GM18498 (cell line): ENCODE measurements around the gene PKNOX2.
"Not testable (repeated sequence)": the region's sequence is repeated elsewhere in the genome, so short reads cannot be mapped to it uniquely, and the experiment has no call there.

ENCODE experiments used
- ATAC-seq: cut with Tn5 transposase; IDR thresholded peaks from one replicate; pipeline ENCODE4 v1.9.1; 2021; ENCODE audit warnings: mild to moderate bottlenecking, moderate library complexity; ENCODE audit not compliant: unreplicated experiment

PKNOX2 gene

GRCh38 chr11:125201525-125202141 lies 37.1 kb downstream of the PKNOX2 start:
- no peak for ATAC-seq

- ATAC-seq: no peak
Observed at GRCh38 chr11:125202362-125202880, 37.9 kb downstream of the PKNOX2 start.

DNA sequence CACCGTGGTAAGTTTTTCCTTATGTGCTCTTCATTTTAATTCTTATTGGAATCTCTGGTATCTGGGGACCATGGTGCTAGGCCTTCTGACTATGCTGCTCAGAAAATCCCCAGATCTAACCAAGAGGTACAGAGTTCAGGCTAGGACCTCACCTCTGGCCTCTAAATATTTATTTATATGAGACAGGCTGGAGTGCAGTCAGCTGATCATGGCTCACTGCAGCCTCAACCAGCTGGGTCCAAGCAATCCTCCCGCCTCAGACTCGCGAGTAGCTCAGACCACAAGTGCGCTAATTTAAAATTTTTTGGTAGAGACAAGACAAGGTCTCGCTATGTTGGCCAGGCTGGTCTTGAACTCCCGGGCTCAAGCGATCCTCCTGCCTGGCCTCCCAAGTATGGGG lies 38.4 kb downstream of the PKNOX2 start:
- ATAC-seq: no peak

DNA sequence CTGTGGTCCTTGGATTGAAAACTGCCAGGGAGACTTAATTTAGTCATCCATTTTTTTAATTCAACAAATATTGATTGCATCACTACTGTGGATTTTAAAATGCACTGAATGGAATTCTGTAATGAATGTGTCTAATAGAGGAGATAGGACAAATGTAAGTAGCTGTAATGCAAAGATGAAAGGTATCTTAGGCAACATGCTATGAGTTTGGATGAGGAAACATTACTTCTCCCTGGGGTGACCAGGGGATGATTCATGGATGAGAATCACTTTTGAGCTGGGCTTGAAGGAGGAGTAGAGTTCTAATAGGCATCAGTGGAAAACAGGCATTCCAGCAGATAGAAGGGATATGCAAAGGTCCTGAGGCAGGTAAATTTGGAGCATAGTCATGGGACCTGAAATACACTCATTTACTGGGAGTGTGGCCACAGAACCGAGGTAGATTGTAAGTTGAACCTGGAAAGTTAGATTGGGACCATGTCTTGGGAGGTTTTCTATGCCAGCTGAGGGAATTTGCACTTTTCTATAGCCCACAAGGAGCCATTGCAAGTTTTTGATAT lies 43.4 kb downstream of the PKNOX2 start:
- ATAC-seq: no peak

- ATAC-seq: no peak
Observed at GRCh38 chr11:125210066-125210465, 45.5 kb downstream of the PKNOX2 start.

DNA sequence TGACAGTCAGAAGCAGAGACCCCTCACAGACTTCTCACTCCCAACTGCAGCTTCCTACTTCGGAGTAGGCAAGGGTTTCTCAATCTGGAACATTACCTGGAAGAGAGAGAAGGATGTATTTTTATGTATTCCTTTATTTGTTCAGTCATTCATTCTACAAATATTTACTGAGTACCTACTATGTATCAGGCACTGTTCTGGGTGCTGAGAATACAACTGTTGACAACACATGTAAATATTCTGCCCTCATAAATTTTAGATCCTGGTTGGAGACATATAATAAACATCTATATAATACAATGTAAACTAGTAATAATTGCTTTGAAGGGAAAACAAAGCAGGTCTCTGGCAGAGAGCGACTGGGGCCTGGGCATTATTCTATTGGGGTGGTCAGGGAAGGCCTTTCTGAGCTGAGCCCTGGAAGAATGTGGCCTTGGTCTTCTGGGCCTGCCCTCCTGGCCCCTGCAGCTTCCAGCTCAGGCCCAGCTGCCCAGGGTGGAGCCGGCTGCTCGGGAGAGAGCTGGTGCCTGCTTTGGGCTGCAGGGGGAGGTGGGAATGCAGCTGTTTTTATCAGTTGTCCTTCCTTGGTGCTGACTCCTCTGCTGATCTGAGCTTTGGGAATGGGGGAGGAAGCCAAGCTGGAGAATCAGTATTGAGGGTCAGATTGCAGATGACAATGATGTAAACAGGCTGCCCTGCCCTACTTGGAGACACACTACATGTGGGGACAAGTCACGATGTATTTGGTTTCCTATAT lies 46.8 kb downstream of the PKNOX2 start:
- no peak for ATAC-seq

DNA sequence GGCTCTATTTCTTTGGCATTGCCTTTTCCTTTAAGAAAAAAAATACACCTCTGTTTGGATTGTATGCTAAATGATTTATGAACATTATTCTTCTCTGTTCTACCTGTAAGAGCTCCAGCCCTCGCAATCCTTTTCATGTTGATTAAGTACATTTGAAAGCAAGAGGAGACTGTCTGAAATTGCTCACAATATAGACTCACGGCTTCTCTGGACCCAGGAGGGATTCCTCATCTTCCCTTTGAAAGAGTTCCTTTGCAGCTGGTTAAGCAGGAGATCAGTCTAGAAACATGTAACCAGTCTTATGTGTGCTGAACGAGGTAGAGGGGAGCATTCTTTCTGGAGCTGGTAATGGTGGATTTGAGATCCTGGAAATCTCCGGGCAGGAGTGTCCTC lies 47.4 kb downstream of the PKNOX2 start:
- no peak for ATAC-seq

- ATAC-seq: no peak
Observed at GRCh38 chr11:125214601-125215565, 50.3 kb downstream of the PKNOX2 start.

DNA sequence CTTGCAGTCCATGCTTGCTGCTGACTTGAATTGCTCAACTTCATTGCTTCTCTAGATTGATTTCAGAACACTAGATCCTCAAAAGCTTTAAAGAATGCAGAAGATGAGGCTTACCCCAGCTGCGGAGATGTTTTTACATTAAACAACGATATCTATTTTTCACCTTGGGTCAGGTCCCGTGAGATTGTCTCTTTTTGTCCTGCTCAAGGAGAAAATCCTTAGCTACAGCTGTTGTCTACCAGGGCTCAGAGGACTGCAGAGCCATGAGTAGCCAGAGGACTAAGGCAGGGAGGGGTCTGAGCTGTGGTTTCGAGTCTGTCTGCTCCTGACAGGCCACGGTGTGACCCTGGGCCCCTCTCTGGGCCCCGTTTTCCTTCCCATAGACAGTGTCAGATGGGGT lies 51.4 kb downstream of the PKNOX2 start:
- ATAC-seq: no peak

- no peak for ATAC-seq
Observed at GRCh38 chr11:125218336-125218735, 53.8 kb downstream of the PKNOX2 start.

- no peak for ATAC-seq
Observed at GRCh38 chr11:125221461-125221860, 56.9 kb downstream of the PKNOX2 start.

DNA sequence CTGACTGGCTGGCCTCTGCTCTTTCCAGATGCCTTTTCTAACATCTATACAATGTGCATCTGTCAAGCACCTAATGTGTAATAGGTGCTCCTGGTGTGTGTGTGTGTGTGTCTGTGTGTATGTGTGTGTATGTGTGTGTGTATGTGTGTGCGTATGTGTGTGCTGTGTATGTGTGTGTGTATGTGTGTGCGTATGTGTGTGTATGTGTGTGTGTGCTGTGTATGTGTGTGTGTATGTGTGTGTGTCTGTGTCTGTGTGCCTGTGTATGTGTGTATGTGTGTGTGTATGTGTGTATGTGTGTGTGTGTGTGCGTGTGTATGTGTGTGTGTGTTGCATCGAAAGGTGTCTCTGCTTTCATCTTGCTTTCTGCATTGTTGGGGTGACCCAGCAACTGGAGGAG lies 57.9 kb downstream of the PKNOX2 start:
- no peak for ATAC-seq

GRCh38 chr11:125223161-125223560 lies 58.6 kb downstream of the PKNOX2 start:
- ATAC-seq: not testable (repeated sequence)

DNA sequence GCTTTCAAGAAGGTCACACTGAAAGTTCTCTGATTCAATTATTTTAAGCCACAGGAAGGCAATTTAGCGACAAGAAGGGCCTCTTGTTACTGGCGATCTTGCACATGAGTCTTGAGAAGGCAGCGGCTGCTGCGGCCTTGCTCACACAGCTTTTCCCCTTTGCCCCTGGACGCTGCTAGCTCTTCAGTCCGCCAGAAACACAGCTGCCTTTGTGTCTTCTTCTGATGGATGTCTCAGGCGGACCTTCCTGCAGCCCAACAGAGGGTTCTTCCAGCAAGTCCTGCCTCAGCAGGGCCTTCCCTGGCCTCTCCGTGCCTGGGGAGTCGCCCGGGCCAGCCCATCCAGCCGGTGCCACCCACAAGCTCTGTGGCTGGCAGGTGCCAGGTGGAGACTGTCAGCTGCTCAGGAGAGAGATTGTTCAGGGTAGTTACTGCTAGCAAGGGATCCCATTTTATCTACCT lies 59.4 kb downstream of the PKNOX2 start:
- no peak for ATAC-seq

- ATAC-seq: no peak
Observed at GRCh38 chr11:125224391-125225021, 60.0 kb downstream of the PKNOX2 start.

DNA sequence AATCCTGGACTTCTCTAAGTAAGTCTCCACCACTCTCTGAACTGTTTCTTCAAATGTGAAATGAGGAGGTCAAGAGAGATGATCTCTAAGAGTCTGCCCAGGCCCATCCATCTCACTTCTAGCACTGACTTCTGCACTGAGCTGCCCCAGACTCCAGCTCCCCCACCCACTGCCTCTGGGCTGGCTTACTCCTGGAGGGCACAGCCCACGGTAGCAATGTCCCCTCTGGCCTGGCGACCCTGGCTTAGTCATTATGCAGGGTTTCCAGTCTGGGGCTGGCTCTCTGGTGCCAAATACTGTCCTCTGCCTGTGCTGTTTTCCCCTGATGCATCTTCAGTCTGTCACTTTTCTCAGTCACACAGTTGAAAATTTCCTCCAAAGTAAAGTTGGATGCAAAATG lies 60.9 kb downstream of the PKNOX2 start:
- no peak for ATAC-seq

DNA sequence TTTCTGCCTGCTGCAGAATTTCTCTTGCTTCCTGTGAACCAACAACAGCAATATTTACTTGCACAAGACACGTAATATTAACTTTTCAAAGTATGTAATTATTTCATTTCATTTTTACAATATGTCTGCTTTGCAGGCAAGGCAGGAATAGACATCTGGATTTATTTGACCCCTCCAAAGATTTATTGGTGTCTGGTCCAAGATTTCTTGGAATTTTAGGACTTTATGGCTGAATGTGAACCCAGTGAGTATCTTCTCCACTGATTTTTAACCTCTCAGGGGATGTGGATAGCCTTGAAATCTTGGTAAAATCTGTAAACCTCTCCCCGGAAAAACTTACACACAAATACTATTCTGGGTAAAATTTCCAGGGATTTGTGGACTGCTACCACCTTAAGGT lies 61.5 kb downstream of the PKNOX2 start:
- ATAC-seq: no peak

DNA sequence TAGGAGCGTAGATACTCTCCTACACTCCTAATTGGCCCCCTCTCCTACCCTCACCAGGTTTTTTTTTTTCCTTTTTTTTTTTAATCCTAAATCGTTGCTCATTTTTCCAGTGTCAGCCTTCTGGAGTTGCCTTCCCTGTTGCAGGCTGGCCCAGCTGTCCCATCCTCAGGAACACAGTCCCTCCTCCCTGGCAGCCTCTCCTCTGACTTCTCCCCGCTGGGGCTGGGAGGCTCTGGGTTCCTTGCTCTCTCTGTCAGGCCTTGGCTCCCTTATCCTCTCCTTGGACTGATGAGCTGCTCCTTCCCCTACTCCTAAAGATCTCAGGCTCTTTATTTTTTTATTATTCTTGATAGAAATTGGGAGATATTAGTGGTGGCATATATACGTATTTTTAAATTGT lies 62.2 kb downstream of the PKNOX2 start:
- ATAC-seq: no peak

- no peak for ATAC-seq
Observed at GRCh38 chr11:125227151-125227550, 62.6 kb downstream of the PKNOX2 start.

GRCh38 chr11:125228445-125228844 lies 63.9 kb downstream of the PKNOX2 start:
- no peak for ATAC-seq
